DOHH2 (cell line): Measurements from ENCODE around the gene ADRA1B.

ENCODE experiments used
- H3F3A ChIP-seq: fragments of 200-600 bp; sonication (generic), shearing (Covaris generic); 2 replicates; pipeline ENCODE4 v1.6.0; 2016; ENCODE audit warnings: antibody characterized with exemption, mild to moderate bottlenecking; ENCODE audit not compliant: control insufficient read depth, insufficient read depth
- H3K27ac ChIP-seq: fragments of 200-600 bp; sonication (generic); 2 replicates; pipeline ENCODE4 v1.5.1; 2014; ENCODE audit warnings: low read depth, mild to moderate bottlenecking, low read length, moderate library complexity
- H3K27me3 ChIP-seq: fragments of 200-600 bp; sonication (generic); 2 replicates; pipeline ENCODE4 v1.6.1; 2014; ENCODE audit warnings: mild to moderate bottlenecking, low read length, mixed read lengths; ENCODE audit not compliant: control insufficient read depth
- H3K36me3 ChIP-seq: fragments of 200-600 bp; sonication (generic); 2 replicates; pipeline ENCODE4 v1.6.1; 2014; ENCODE audit warnings: mild to moderate bottlenecking, low read length, moderate library complexity, mixed read lengths; ENCODE audit not compliant: control insufficient read depth
- H3K4me1 ChIP-seq: fragments of 200-600 bp; sonication (generic); 2 replicates; pipeline ENCODE4 v1.6.1; 2014; ENCODE audit warnings: mild to moderate bottlenecking, low read length, mixed read lengths; ENCODE audit not compliant: control insufficient read depth
- H3K4me2 ChIP-seq: fragments of 200-600 bp; sonication (generic); 2 replicates; pipeline ENCODE4 v1.6.0; 2014; ENCODE audit warnings: mild to moderate bottlenecking, low read length, moderate library complexity
- H3K4me3 ChIP-seq: fragments of 200-600 bp; sonication (generic); 2 replicates; pipeline ENCODE4 v1.5.1; 2014; ENCODE audit warnings: mild to moderate bottlenecking, low read length, mixed read lengths
- H3K79me2 ChIP-seq: fragments of 200-600 bp; sonication (generic); 2 replicates; pipeline ENCODE4 v1.6.1; 2014; ENCODE audit warnings: mild to moderate bottlenecking, low read length, mixed read lengths; ENCODE audit not compliant: control insufficient read depth
- H3K9me2 ChIP-seq: fragments of 200-600 bp; sonication (generic); replicated peaks from 2 replicates; pipeline ENCODE4 v1.6.1; 2014; ENCODE audit warnings: mild to moderate bottlenecking, low read length, mixed read lengths; ENCODE audit not compliant: control insufficient read depth
- H3K9me3 ChIP-seq: fragments of 200-600 bp; sonication (generic); 2 replicates; pipeline ENCODE4 v1.6.1; 2014; ENCODE audit warnings: antibody characterized with exemption, low read length, mixed read lengths; ENCODE audit not compliant: control insufficient read depth, insufficient read depth
- H4K20me1 ChIP-seq: fragments of 200-600 bp; sonication (generic); 2 replicates; pipeline ENCODE4 v1.6.0; 2014; ENCODE audit warnings: low read depth, mild to moderate bottlenecking, antibody characterized with exemption, low read length, moderate library complexity; ENCODE audit not compliant: control insufficient read depth, insufficient read depth
- EZH2phosphoT487 ChIP-seq: fragments of 200-600 bp; sonication (generic); IDR thresholded peaks from 2 replicates; pipeline ENCODE4 v1.6.1; 2017; ENCODE audit warnings: borderline replicate concordance, mild to moderate bottlenecking, antibody characterized with exemption, low read length, moderate library complexity, mixed read lengths
- TF ChIP-seq, protein P1 (sequence below): fragments of 200-600 bp; sonication (generic); IDR thresholded peaks from one replicate; pipeline ENCODE4 v1.5.1; 2014; ENCODE audit warnings: antibody characterized with exemption, mild to moderate bottlenecking, low read depth, low read length; ENCODE audit not compliant: poor library complexity, severe bottlenecking

Gene ADRA1B

GRCh38 chr5:159893040-159893695 is 23.1 kb upstream of the ADRA1B start:
- H3K36me3 ChIP-seq: no peaks in the 10 kb centered on the region
- no peak for TF ChIP-seq EZH2phosphoT487
- TF ChIP-seq, protein P1, sequence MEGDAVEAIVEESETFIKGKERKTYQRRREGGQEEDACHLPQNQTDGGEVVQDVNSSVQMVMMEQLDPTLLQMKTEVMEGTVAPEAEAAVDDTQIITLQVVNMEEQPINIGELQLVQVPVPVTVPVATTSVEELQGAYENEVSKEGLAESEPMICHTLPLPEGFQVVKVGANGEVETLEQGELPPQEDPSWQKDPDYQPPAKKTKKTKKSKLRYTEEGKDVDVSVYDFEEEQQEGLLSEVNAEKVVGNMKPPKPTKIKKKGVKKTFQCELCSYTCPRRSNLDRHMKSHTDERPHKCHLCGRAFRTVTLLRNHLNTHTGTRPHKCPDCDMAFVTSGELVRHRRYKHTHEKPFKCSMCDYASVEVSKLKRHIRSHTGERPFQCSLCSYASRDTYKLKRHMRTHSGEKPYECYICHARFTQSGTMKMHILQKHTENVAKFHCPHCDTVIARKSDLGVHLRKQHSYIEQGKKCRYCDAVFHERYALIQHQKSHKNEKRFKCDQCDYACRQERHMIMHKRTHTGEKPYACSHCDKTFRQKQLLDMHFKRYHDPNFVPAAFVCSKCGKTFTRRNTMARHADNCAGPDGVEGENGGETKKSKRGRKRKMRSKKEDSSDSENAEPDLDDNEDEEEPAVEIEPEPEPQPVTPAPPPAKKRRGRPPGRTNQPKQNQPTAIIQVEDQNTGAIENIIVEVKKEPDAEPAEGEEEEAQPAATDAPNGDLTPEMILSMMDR: no peak
- no peak overlapping the region for H3K27ac ChIP-seq
- H3K9me2 ChIP-seq: no peaks in the 10 kb centered on the region
- no peaks in the 10 kb centered on the region for H3K79me2 ChIP-seq
- H3K9me3 ChIP-seq: no peaks in the 10 kb centered on the region
- H3F3A ChIP-seq: no peaks in the 10 kb centered on the region
- no peak overlapping the region for H3K4me2 ChIP-seq
- peaks cover 2% of the 10 kb centered on the region; the same call in 1 of the 2 replicates for H3K27me3 ChIP-seq
- no peaks in the 10 kb centered on the region for H4K20me1 ChIP-seq
- H3K4me1 ChIP-seq: no peaks in the 10 kb centered on the region
- H3K4me3 ChIP-seq: no peak overlapping the region

DNA sequence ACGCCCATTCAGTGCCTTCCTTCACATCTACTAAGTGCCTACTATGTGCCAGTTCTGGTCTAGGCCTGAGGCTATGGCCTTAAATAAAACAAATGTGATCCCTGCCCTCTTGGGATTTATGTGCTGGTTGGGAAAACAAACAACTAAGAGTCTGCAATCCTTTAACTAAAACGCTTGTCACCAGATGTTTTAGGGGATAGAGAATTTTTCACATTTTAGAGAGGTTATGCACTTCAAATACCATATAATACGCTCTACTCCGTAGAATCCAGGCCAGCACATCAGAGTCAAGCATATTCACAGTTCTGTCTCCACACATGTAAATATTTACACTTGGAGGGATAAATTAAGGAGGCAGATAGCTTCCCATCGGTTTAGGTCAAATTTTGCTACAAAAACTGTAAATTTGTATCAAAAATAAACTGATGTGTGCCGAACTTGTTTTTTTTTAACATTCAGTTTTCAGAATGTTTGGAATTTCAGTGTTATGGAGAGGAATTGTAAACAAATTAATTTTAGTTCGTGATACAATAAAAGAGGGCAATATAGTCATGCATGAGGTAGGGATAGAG is 22.0 kb upstream of the ADRA1B start:
- Histone ChIP-seq H3K79me2 (no peaks in the 10 kb centered on the region), H3K4me2 (no peak overlapping the region), H3K27ac (no peak overlapping the region), H3K4me3 (no peak overlapping the region), H3K36me3 (no peaks in the 10 kb centered on the region), H3K27me3 (peaks cover 2% of the 10 kb centered on the region; the same call in 1 of the 2 replicates), H4K20me1 (no peaks in the 10 kb centered on the region), H3K9me2 (no peaks in the 10 kb centered on the region), H3F3A (no peaks in the 10 kb centered on the region), H3K9me3 (no peaks in the 10 kb centered on the region), H3K4me1 (no peaks in the 10 kb centered on the region)
- TF ChIP-seq, protein P1: no peak
- TF ChIP-seq EZH2phosphoT487: no peak

DNA sequence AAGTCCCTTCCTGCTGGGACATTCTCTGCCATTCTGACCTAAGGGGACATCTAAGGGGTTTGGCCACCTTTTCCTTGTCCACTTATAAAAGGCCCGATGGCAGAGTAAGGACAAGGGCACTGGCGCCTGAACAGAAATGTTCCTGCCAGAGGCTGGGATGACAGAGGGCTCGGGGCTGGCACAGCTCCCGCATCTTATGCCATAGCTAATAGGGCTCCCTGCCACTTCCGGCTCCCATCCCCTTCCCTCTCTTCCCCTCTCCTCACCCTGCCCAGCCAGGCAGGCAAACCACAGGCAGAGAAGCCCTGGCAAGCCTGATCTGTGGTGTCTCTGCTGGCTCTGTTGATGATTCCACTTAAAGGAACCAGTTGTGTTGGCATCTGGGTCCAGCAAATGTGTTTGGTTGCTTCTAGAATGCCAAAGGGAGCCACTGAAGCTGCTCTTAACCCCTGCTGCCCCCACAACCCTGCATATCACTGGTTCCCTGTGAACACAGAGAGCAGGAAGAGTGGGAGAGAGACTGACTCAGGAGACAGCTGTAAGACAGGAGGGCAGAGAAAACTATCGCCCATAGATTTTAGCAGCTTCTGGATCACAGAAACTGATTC is 18.4 kb upstream of the ADRA1B start:
- Histone ChIP-seq H4K20me1 (no peaks in the 10 kb centered on the region), H3K36me3 (no peaks in the 10 kb centered on the region), H3K4me3 (no peak overlapping the region), H3K79me2 (no peaks in the 10 kb centered on the region), H3K4me1 (no peaks in the 10 kb centered on the region), H3F3A (no peaks in the 10 kb centered on the region), H3K9me3 (no peaks in the 10 kb centered on the region), H3K4me2 (no peak overlapping the region), H3K9me2 (no peaks in the 10 kb centered on the region), H3K27ac (no peak overlapping the region), H3K27me3 (peaks cover 6% of the 10 kb centered on the region; the same call in 1 of the 2 replicates)
- TF ChIP-seq, protein P1: no peak
- TF ChIP-seq EZH2phosphoT487: no peak
